Mesenchymal stem cell (in vitro differentiated cells and primary cell): ENCODE measurements around the gene RGS19.

Experiments used
- DNase-seq: peaks from one replicate; pipeline ENCODE4 v3.0.0-alpha.2; 2013
- H2AFZ ChIP-seq: one replicate; pipeline ENCODE4 v1.6.1; 2013; ENCODE audit warnings: low read depth, mild to moderate bottlenecking, control low read depth, inconsistent platforms, low read length, moderate library complexity
- H2AK5ac ChIP-seq: 2 replicates; pipeline ENCODE4 v1.6.1; 2013; ENCODE audit warnings: low read length, moderate library complexity, mild to moderate bottlenecking, inconsistent platforms; ENCODE audit not compliant: severe bottlenecking
- H2BK120ac ChIP-seq: one replicate; pipeline ENCODE4 v1.6.1; 2013; ENCODE audit warnings: low read depth, mild to moderate bottlenecking, inconsistent platforms, low read length, moderate library complexity
- H2BK12ac ChIP-seq, 2 experiments: one replicate each; pipeline ENCODE4 v1.6.1; 2013; ENCODE audit warnings: inconsistent platforms in 2 of 2, low read length in 2 of 2, mild to moderate bottlenecking in 2 of 2, moderate library complexity in 2 of 2, control low read depth in 1 of 2
- H2BK15ac ChIP-seq: one replicate; pipeline ENCODE4 v1.6.1; 2013; ENCODE audit warnings: mild to moderate bottlenecking, low read depth, inconsistent platforms; ENCODE audit not compliant: poor library complexity, severe bottlenecking
- H2BK5ac ChIP-seq: 2 replicates; pipeline ENCODE4 v1.6.1; 2013; ENCODE audit warnings: low read depth, mild to moderate bottlenecking, low read length, control low read depth, inconsistent platforms; ENCODE audit not compliant: poor library complexity, severe bottlenecking
- H3K14ac ChIP-seq, 2 experiments: one replicate each; pipeline ENCODE4 v1.6.1; 2013; ENCODE audit warnings: inconsistent platforms in 2 of 2, low read length in 2 of 2, control low read depth in 1 of 2, mild to moderate bottlenecking in 1 of 2, moderate library complexity in 1 of 2
- H3K18ac ChIP-seq, 2 experiments: one replicate each; pipeline ENCODE4 v1.6.1; 2013; ENCODE audit warnings: inconsistent platforms in 2 of 2, low read length in 2 of 2, control low read depth in 1 of 2, low read depth in 1 of 2, mild to moderate bottlenecking in 1 of 2
- H3K23ac ChIP-seq, 2 experiments: one replicate each; pipeline ENCODE4 v1.6.1; 2013; ENCODE audit warnings: inconsistent platforms in 2 of 2, low read length in 2 of 2, mild to moderate bottlenecking in 2 of 2, moderate library complexity in 2 of 2, control low read depth in 1 of 2
- H3K27ac ChIP-seq: 2 replicates; pipeline ENCODE4 v1.5.1; 2013; ENCODE audit warnings: mild to moderate bottlenecking, moderate library complexity, low read length, control low read depth, inconsistent platforms; ENCODE audit not compliant: poor library complexity, severe bottlenecking
- H3K27me3 ChIP-seq, 2 experiments: 2 replicates each; pipeline versions ENCODE4 v1.6.1 to v1.7.0; 2013; ENCODE audit warnings: low read length in 2 of 2, mild to moderate bottlenecking in 2 of 2, moderate library complexity in 2 of 2, control low read depth in 1 of 2, inconsistent platforms in 1 of 2; ENCODE audit not compliant: control insufficient read depth in 1 of 2, insufficient read depth in 1 of 2
- H3K36me3 ChIP-seq, 2 experiments: 2 replicates each; pipeline versions ENCODE4 v1.6.1 to v1.7.0; 2013; ENCODE audit warnings: low read length in 2 of 2, control low read depth in 1 of 2, inconsistent platforms in 1 of 2, low read depth in 1 of 2, mild to moderate bottlenecking in 1 of 2; ENCODE audit not compliant: insufficient read depth in 2 of 2, control insufficient read depth in 1 of 2
- H3K4ac ChIP-seq, 2 experiments: one replicate each; pipeline ENCODE4 v1.6.1; 2013; ENCODE audit warnings: inconsistent platforms in 2 of 2, low read length in 2 of 2, mild to moderate bottlenecking in 2 of 2, moderate library complexity in 2 of 2, control low read depth in 1 of 2, low read depth in 1 of 2
- H3K4me1 ChIP-seq: 2 replicates; pipeline ENCODE4 v1.6.1; 2013; ENCODE audit warnings: low read depth, low read length, control low read depth; ENCODE audit not compliant: control insufficient read depth, insufficient read depth
- H3K4me2 ChIP-seq: 2 replicates; pipeline ENCODE4 v1.6.1; 2013; ENCODE audit warnings: low read length, mild to moderate bottlenecking, inconsistent platforms; ENCODE audit not compliant: poor library complexity, severe bottlenecking
- H3K4me3 ChIP-seq, 2 experiments: 2 replicates each; pipeline versions ENCODE4 v1.5.1 to v1.7.0; 2013; ENCODE audit warnings: low read length in 2 of 2, mild to moderate bottlenecking in 2 of 2, control low read depth in 1 of 2, low read depth in 1 of 2; ENCODE audit not compliant: insufficient read depth in 1 of 2
- H3K79me1 ChIP-seq: replicated peaks from 2 replicates; pipeline ENCODE4 v1.6.1; 2013; ENCODE audit warnings: mild to moderate bottlenecking, control low read depth, low read length, inconsistent platforms; ENCODE audit not compliant: poor library complexity, severe bottlenecking
- H3K9ac ChIP-seq: 2 replicates; pipeline ENCODE4 v1.7.0; 2013; ENCODE audit warnings: mild to moderate bottlenecking, low read length, moderate library complexity
- H3K9me3 ChIP-seq: 2 replicates; pipeline ENCODE4 v1.7.0; 2013; ENCODE audit warnings: mild to moderate bottlenecking, low read length; ENCODE audit not compliant: control insufficient read depth
- H4K8ac ChIP-seq: one replicate; pipeline ENCODE4 v1.6.1; 2013; ENCODE audit warnings: inconsistent platforms, mild to moderate bottlenecking, low read length, moderate library complexity
- H4K91ac ChIP-seq: one replicate; pipeline ENCODE4 v1.6.1; 2013; ENCODE audit warnings: mild to moderate bottlenecking, low read length, inconsistent platforms
- WGBS: methylation state at CpG from one replicate; pipeline ENCODE4 v1.1.7; 2013; ENCODE audit warnings: mixed read lengths; 5-methylcytosine and 5-hydroxymethylcytosine counted together

RGS19 gene

GRCh38 chr20:64084685-64085152 is 5.4 kb upstream of the RGS19 start:
- Histone ChIP-seq H3K9me3 (no peaks in the 10 kb centered on the region), H4K91ac (no peak overlapping the region), H3K27ac (no peak overlapping the region), H3K14ac (no peak overlapping the region), H2BK5ac (no peak overlapping the region), H2AFZ (no peak overlapping the region), H3K36me3 (no peaks in the 10 kb centered on the region), H3K9ac (no peak overlapping the region), H4K8ac (no peak overlapping the region), H3K4me3 (no peak overlapping the region), H2BK12ac (peak overlapping the region in 1 of 2 experiments; percentile 6), H3K4me2 (no peak overlapping the region), H3K4me1 (peaks cover 31% of the 10 kb centered on the region), H2AK5ac (no peak overlapping the region), H2BK15ac (no peak overlapping the region), H3K27me3 (peaks cover 51 to 69% of the 10 kb centered on the region in 2 experiments), H2BK120ac (no peak overlapping the region), H3K18ac (no peak overlapping the region), H3K23ac (no peak overlapping the region), H3K79me1 (no peaks in the 10 kb centered on the region), H3K4ac (no peak overlapping the region)
- no peak for DNase-seq
- 11% methylated on average over 21 of the region's 23 CpGs for WGBS

DNA sequence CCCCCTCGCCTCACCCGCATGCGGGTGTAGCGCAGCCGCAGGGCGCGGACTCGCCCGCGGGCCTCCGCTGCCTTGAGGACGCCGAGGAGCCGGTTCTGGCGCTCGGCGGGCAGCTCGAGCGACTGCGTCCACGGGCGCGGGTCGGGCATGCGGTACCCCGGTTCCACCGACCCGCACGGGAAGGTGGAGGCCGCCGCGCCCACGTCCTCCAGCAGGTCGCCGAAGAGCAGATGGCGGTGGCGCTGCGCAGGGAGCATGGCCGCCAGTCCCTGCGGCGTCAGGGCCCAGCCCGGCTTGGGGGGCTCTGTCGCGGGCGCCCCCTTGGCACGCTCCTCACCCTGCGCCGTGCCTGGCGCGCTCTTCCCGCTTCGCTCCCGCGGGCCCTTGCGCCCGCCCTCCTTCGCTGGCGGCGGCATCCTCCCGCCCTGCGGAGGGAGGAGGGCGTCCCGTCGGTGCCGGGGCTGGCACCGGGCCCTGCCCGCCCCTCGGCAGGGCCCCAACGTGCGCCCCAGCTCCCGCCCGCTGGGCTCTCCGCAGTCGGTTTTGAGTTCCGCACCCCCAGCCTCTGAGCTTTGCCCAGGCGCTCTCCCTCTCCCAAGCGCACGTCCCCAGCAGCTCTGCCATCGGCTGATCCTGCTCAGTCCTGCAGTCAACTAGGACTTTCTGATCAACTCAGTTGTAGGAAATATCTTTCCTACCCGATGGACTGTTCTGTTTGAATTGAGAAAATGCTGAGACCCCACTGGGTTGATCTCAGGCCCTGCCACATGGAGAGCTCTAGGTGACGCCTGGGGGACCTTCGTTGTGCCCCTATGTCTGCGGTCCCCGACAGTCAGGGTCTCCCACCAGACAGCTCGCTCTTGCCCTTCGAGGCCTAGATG is 4.7 kb upstream of the RGS19 start, which contains the start of gene LKAAEAR1:
LKAAEAR1 (minus strand) TSS at position 595 of the 881 bp plus-strand sequence; CDS start at position 416, 179 bp downstream.
- Histone ChIP-seq H2AK5ac (no peak within 1 kb of the TSS), H2BK12ac (peak within 1 kb of the TSS in 1 of 2 experiments; percentile 6), H4K91ac (no peak within 1 kb of the TSS), H3K18ac (peak within 1 kb of the TSS; percentile 55 to 71), H2AFZ (peak within 1 kb of the TSS; percentile 54), H2BK120ac (no peak within 1 kb of the TSS), H3K14ac (no peak within 1 kb of the TSS), H3K79me1 (peaks cover 2% of the 10 kb centered on the region), H3K27me3 (peaks cover 44 to 62% of the 10 kb centered on the region in 2 experiments), H3K4ac (no peak within 1 kb of the TSS), H2BK15ac (no peak within 1 kb of the TSS), H3K23ac (peak within 1 kb of the TSS in 1 of 2 experiments; percentile 2), H3K4me2 (peak within 1 kb of the TSS; percentile 91), H3K9me3 (no peaks in the 10 kb centered on the region), H4K8ac (peak within 1 kb of the TSS; percentile 82), H3K27ac (no peak within 1 kb of the TSS), H3K4me3 (peak within 1 kb of the TSS; percentile 61 to 72), H3K9ac (no peak within 1 kb of the TSS), H3K36me3 (no peaks in the 10 kb centered on the region), H3K4me1 (peaks cover 34% of the 10 kb centered on the region), H2BK5ac (peak within 1 kb of the TSS; percentile 46)
- 6% methylated on average over 72 of the region's 86 CpGs for WGBS
- DNase-seq = no peak

- Histone ChIP-seq H2BK12ac (no peak overlapping the region), H3K27ac (no peak overlapping the region), H2BK15ac (no peak overlapping the region), H3K27me3 (peaks cover 37 to 55% of the 10 kb centered on the region in 2 experiments), H2AK5ac (no peak overlapping the region), H3K36me3 (no peaks in the 10 kb centered on the region), H3K23ac (no peak overlapping the region), H3K4me1 (peaks cover 39% of the 10 kb centered on the region), H4K8ac (no peak overlapping the region), H2BK120ac (no peak overlapping the region), H4K91ac (no peak overlapping the region), H3K4ac (no peak overlapping the region), H3K4me3 (peak overlapping the region; percentile 61 to 72), H3K4me2 (peak overlapping the region; percentile 91), H3K14ac (no peak overlapping the region), H3K9ac (no peak overlapping the region), H3K18ac (peak overlapping the region; percentile 55 to 71), H3K79me1 (peaks cover 6% of the 10 kb centered on the region), H2AFZ (peak overlapping the region; percentile 54), H2BK5ac (peak overlapping the region; percentile 46), H3K9me3 (no peaks in the 10 kb centered on the region)
- DNase-seq = peak; percentile 80
- WGBS = 5% methylated on average over 31 of the region's 52 CpGs
These were observed 4.1 kb upstream of the RGS19 start for GRCh38 chr20:64083378-64083803.

GRCh38 chr20:64082820-64083377 is 3.6 kb upstream of the RGS19 start:
- Histone ChIP-seq H3K36me3 (no peaks in the 10 kb centered on the region), H3K14ac (no peak overlapping the region), H3K4me3 (peak overlapping the region in 1 of 2 experiments; percentile 44), H2AK5ac (no peak overlapping the region), H3K4me1 (peaks cover 44% of the 10 kb centered on the region), H4K91ac (no peak overlapping the region), H2BK15ac (no peak overlapping the region), H2BK120ac (no peak overlapping the region), H3K9ac (no peak overlapping the region), H3K23ac (no peak overlapping the region), H3K79me1 (peaks cover 11% of the 10 kb centered on the region), H2BK5ac (peak overlapping the region; percentile 46), H3K9me3 (no peaks in the 10 kb centered on the region), H3K27me3 (peaks cover 33 to 51% of the 10 kb centered on the region in 2 experiments), H4K8ac (peak overlapping the region; percentile 47), H3K4me2 (peak overlapping the region; percentile 91), H3K4ac (no peak overlapping the region), H3K27ac (no peak overlapping the region), H2BK12ac (no peak overlapping the region), H2AFZ (no peak overlapping the region), H3K18ac (no peak overlapping the region)
- DNase-seq = no peak
- WGBS = 22% methylated on average over 13 of the region's 13 CpGs
